Spinal cord (tissue), 10 donors: Measurements from ENCODE around the gene NUDT9. TPM values are rescaled to one million over a fixed set of nuclear protein-coding genes. Genes with fewer than 3 reads are reported as not detected.
"Not testable (repeated sequence)": the region's sequence is repeated elsewhere in the genome, so short reads cannot be mapped to it uniquely, and the experiment has no call there.

ENCODE experiments used
- DNase-seq, 6 donors: peaks; one replicate each; pipeline versions ENCODE4 v3.0.0 to v3.0.0-alpha.2; 2013 to 2015; ENCODE audit warnings: low spot score in 6 of 6, low read depth in 4 of 6
- H3K27ac ChIP-seq: one replicate; pipeline ENCODE4 v1.5.1; 2013; ENCODE audit warnings: low read depth, low read length, control low read depth
- H3K27me3 ChIP-seq: one replicate; pipeline ENCODE4 v1.6.1; 2013; ENCODE audit warnings: low read length; ENCODE audit not compliant: control insufficient read depth, insufficient read depth
- H3K36me3 ChIP-seq: one replicate; pipeline ENCODE4 v1.6.1; 2013; ENCODE audit warnings: low read length; ENCODE audit not compliant: control insufficient read depth, insufficient read depth
- H3K4me1 ChIP-seq: one replicate; pipeline ENCODE4 v1.6.1; 2013; ENCODE audit warnings: low read length; ENCODE audit not compliant: control insufficient read depth, insufficient read depth
- H3K4me3 ChIP-seq: one replicate; pipeline ENCODE4 v1.5.1; 2013; ENCODE audit warnings: low read depth, low read length, control low read depth
- H3K9me3 ChIP-seq: one replicate; pipeline ENCODE4 v1.6.1; 2013; ENCODE audit warnings: low read length; ENCODE audit not compliant: control insufficient read depth, insufficient read depth
- WGBS: methylation state at CpG from one replicate; pipeline ENCODE4 v1.1.5; 2013; ENCODE audit warnings: missing lambda C conversion rate; ENCODE audit not compliant: insufficient coverage; 5-methylcytosine and 5-hydroxymethylcytosine counted together
- polyA plus RNA-seq, 2 donors: library from polyadenylated mRNA; unstranded; fragments of 120-200 nt; gene quantifications; one replicate each; pipeline ENCODE4 v1.2.1, GENCODE V29; 2013; ENCODE audit not compliant: insufficient read length in 2 of 2
- total RNA-seq, 2 donors: library from RNA; depleted of rRNA in 1 of 2; stranded (reverse); fragments of 120-200 nt in 1 of 2; fragments of >200 nt in 1 of 2; gene quantifications; one replicate each; pipeline versions ENCODE4 v1.2.3 to v1.2.4, GENCODE V29; 2013 to 2014
- donor health status: healthy.

Gene NUDT9
- total and polyA plus RNA-seq, 4 donors = 21.3 to 44.8 (median 31.3) TPM

DNA sequence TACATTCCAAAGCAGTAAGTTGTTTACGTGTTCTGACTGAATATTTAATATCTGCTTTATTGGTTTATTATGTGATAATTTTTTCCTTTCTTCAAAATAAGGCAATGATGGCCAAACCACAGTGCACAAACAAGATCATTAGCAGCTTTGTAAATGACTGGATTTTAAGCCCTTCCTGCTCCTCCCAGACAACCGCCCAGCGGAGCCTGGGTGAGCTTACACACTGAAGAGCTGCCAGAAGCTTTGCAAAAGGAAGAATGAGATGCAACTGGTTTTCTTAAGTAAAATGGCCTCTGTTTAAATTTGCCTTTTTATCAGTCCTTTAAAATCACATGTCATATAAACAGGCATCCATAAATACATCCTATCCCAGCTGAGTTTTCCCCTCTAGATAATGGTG lies 54.6 kb downstream of the NUDT9 start:
- Histone ChIP-seq H3K27ac (no peak overlapping the region), H3K27me3 (no peaks in the 10 kb centered on the region), H3K4me3 (no peak overlapping the region), H3K9me3 (no peaks in the 10 kb centered on the region), H3K36me3 (no peaks in the 10 kb centered on the region), H3K4me1 (no peaks in the 10 kb centered on the region)
- no peak for DNase-seq
- WGBS = no CpG with 5 or more reads among the region's 3 CpGs

DNA sequence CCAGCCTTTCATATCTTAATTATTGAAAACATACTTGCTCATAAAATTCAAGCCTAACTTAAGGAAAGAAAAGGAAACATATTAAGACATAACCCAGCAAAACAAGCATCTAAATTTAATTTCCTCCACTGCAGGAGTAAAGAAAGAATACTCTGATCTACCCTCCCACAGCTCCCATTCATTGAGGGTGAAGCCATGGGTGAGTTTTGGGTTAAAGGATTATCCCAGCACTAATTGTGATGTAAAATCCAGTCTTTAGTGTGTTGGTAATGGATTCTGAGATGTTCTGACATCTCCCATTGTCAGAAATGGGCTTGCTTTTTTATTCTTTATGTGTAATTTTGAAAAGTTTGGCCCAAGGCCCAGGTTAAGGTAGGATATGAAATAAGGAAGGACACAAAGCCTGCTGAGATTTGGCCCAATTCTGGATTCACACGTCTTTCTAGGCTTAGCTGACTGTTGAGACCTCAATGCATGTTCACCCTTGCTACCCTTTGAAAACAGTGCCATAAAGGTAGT lies 56.4 kb downstream of the NUDT9 start:
- no peaks in the 10 kb centered on the region for H3K9me3 ChIP-seq
- WGBS = 60% methylated on average over 1 of the region's 1 CpG

DNA sequence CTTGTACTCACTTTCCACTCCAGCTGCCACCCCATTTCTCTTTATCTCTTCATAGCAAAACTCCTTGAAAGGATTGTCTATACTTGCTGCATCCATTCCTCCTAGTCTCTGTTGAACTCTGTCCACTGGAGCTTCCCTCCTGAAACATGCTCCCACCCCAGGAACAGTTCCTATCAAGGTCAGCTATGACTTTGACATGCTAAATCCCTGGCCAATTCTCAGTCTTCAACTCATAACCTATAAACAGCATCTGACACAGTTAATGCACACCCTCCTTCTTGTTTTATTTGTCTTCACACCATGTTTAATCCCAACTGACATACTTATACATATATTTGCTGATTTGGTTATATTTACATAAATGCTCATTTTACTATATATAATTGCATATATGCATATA lies 59.0 kb downstream of the NUDT9 start:
- Histone ChIP-seq H3K36me3 (no peaks in the 10 kb centered on the region), H3K27me3 (no peaks in the 10 kb centered on the region), H3K9me3 (no peaks in the 10 kb centered on the region), H3K4me1 (no peaks in the 10 kb centered on the region), H3K4me3 (no peak overlapping the region), H3K27ac (no peak overlapping the region)
- DNase-seq = no peak

More for the DNA sequence above, 56.4 kb downstream of the NUDT9 start:
- DNase-seq = no peak
- H3K36me3 ChIP-seq = no peaks in the 10 kb centered on the region
- H3K27ac ChIP-seq = peak overlapping the region; percentile 4
- H3K27me3 ChIP-seq = no peaks in the 10 kb centered on the region
- no peaks in the 10 kb centered on the region for H3K4me1 ChIP-seq
- H3K4me3 ChIP-seq = no peak overlapping the region

DNA sequence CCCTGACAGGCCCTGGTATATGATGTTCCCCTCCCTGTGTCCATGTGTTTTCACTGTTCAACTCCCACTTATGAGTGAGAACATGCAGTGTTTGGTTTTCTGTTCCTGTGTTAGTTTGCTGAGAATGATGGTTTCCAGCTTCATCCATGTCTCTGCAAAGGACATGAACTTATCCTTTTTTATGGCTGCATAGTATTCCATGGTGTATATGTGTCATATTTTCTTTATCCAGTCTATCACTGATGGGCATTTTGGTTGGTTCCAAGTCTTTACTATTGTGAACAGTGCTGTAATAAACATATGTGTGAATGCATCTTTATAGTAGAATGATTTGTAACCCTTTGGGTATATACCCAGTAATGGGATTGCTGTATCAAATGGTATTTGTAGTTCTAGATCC lies 60.9 kb downstream of the NUDT9 start:
- not testable (repeated sequence) for H3K9me3 ChIP-seq, H3K27ac ChIP-seq, H3K4me1 ChIP-seq, H3K36me3 ChIP-seq, DNase-seq, H3K27me3 ChIP-seq, H3K4me3 ChIP-seq

DNA sequence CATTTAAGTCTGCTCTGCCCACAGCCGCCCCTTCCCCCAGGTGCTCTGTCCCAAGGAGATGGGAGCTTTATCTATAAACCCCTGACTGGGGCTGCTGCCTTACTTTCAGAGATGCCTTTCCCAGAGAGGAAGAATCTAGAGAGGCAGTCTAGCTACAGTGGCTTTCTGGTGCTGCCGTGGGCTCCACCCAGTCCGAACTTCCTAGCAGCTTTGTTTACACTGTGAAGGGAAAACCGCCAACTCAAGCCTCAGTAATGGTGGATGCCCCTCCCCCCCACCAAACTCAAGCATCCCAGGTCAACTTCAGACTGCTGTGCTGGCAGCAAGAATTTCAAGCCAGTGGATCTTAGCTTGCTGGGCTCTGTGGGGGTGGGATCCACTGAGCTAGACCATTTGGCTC lies 66.3 kb downstream of the NUDT9 start:
- not testable (repeated sequence) for H3K4me1 ChIP-seq, H3K27ac ChIP-seq
- WGBS = 92% methylated on average over 3 of the region's 4 CpGs

DNA sequence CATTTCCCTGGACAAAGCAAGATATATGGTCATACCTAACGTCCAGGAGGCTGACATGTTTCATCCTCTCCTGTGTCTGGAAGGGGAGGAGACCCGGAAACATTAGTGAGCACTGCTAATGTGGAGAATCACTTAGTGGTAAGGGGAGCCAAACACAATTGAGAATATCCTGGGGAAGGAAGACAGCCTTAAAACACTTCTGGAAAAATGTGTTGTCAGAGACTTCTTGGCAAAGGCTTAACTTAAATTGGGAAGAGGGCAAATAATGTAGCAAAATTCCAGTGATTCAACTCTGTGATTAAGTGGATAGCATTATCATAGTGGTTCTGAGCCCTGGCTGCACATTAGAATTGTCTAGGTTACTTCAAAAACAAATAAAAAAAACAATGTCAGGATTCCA lies 67.3 kb downstream of the NUDT9 start:
- no peak overlapping the region for H3K27ac ChIP-seq
- DNase-seq = no peak
- no peaks in the 10 kb centered on the region for H3K9me3 ChIP-seq
- H3K4me3 ChIP-seq = no peak overlapping the region
- H3K36me3 ChIP-seq = peaks cover 19% of the 10 kb centered on the region
- peaks cover 4% of the 10 kb centered on the region for H3K4me1 ChIP-seq
- 79% methylated on average over 2 of the region's 2 CpGs for WGBS
- H3K27me3 ChIP-seq = no peaks in the 10 kb centered on the region

More for the DNA sequence above, 66.3 kb downstream of the NUDT9 start:
- not testable (repeated sequence) for H3K9me3 ChIP-seq, H3K4me3 ChIP-seq, DNase-seq, H3K27me3 ChIP-seq
- peaks cover 18% of the 10 kb centered on the region for H3K36me3 ChIP-seq

DNA sequence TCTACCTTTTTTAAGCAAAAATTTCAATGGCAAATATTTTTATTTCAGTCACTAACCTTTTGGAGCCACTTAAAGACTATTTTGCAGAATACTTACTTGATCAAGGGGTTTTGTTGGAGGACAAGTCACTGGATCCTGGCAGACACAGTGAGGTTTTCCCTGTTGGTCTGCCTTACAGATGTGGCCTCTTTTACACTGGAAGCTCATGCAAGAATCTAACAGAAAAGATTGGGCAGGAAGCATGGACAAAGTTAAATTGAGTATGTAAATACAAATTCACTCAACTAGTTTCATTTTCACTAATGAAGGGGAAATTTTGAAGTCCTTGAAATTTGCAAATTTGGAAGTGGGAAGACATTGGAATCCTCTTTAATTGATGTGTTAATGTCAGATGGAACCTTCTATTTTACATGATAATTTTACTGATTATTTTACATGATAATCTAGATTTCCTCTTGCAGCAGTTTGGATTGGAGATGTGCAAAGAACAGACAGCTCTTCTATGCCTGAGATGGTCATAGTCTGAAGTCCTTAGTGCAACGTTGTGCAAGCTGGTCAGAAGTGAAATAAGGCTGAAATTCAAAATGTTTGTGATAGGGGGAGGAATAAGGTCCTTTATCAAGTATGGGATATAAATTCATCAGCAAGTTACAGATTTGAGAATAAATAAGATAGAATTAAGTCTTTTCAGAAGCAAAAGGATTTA lies 68.4 kb downstream of the NUDT9 start:
- DNase-seq = no peak
- H3K4me1 ChIP-seq = peaks cover 4% of the 10 kb centered on the region
- peaks cover 19% of the 10 kb centered on the region for H3K36me3 ChIP-seq
- no peak overlapping the region for H3K27ac ChIP-seq
- WGBS = 86% methylated on average over 1 of the region's 1 CpG
- no peaks in the 10 kb centered on the region for H3K27me3 ChIP-seq
- no peaks in the 10 kb centered on the region for H3K9me3 ChIP-seq
- H3K4me3 ChIP-seq = no peak overlapping the region

DNA sequence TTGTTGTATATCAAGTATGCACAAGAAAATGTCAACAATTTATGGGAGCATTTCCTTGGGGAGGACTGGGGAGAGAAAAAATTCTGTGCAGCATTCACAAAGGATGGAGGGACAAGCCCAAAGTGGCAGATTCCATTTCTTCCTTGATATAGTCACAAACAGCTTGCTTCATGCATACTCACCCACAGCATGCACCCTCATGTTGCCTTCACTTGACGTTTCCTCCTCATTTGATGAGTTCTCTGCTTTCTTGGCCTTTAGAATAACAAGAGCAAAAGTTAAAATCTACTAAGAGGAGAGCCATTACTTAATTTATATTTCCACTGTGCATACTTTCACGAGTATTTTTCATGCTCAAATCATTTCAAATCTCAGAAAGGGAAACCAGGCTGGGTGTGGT lies 69.1 kb downstream of the NUDT9 start:
- H3K27ac ChIP-seq = no peak overlapping the region
- no peaks in the 10 kb centered on the region for H3K9me3 ChIP-seq
- no peaks in the 10 kb centered on the region for H3K27me3 ChIP-seq
- DNase-seq = no peak
- H3K36me3 ChIP-seq = peaks cover 19% of the 10 kb centered on the region
- no peak overlapping the region for H3K4me3 ChIP-seq
- no CpG with 5 or more reads among the region's 2 CpGs for WGBS
- H3K4me1 ChIP-seq = peaks cover 4% of the 10 kb centered on the region

DNA sequence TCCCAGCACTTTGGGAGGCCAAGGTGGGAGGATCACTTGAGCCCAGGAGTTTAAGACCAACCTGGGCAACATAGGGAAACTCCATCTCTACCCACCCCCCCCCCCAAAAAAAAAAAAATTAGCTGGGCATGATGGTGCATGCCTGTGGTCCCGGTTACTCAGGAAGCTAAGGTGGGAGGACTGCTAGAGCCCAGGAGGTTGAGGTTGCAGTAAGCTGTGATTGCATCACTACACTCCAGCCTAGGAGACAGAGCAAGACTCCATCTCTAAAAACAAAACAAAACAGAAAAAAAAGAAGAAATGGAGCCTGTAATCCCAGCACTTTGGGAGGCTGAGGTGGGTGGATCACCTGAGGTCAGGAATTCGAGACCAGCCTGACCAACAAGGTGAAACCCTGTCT lies 69.5 kb downstream of the NUDT9 start:
- peaks cover 19% of the 10 kb centered on the region for H3K36me3 ChIP-seq
- H3K27ac ChIP-seq, H3K27me3 ChIP-seq, H3K4me3 ChIP-seq, H3K4me1 ChIP-seq, DNase-seq, H3K9me3 ChIP-seq: not testable (repeated sequence)
- 60% methylated on average over 1 of the region's 2 CpGs for WGBS

DNA sequence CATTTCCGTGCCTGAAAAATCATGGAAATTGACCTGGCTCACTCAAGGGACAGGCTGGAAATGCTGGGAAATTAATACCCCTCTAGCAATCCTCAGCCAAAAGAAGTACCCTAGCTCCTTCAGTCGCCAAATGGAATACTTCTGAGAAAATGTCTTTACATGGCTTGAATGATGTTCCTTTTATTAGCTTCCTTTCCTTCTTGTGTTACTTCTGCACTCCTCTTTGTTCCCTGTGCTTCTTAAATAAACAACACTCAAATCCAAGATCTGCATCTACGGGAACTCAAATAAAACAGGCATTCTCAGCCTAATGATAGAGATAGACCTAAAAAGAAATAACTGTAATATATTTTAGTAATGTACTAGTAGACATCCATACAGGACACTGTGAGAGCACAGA lies 70.7 kb downstream of the NUDT9 start:
- H3K27ac ChIP-seq = no peak overlapping the region
- peaks cover 17% of the 10 kb centered on the region for H3K36me3 ChIP-seq
- WGBS = 60% methylated on average over 1 of the region's 3 CpGs
- no peaks in the 10 kb centered on the region for H3K27me3 ChIP-seq
- no peak overlapping the region for H3K4me3 ChIP-seq
- no peak for DNase-seq
- H3K9me3 ChIP-seq = no peaks in the 10 kb centered on the region
- peaks cover 4% of the 10 kb centered on the region for H3K4me1 ChIP-seq
